Measurements from ENCODE around the gene TAOK3. TPM values are rescaled to one million over a fixed set of nuclear protein-coding genes. Genes with fewer than 3 reads are reported as not detected.
"Not testable (repeated sequence)": the region's sequence is repeated elsewhere in the genome, so short reads cannot be mapped to it uniquely, and the experiment has no call there.

The TAOK3 gene
- total RNA-seq, 2 experiments from 2014 or later = 46.0 to 47.1 TPM

DNA sequence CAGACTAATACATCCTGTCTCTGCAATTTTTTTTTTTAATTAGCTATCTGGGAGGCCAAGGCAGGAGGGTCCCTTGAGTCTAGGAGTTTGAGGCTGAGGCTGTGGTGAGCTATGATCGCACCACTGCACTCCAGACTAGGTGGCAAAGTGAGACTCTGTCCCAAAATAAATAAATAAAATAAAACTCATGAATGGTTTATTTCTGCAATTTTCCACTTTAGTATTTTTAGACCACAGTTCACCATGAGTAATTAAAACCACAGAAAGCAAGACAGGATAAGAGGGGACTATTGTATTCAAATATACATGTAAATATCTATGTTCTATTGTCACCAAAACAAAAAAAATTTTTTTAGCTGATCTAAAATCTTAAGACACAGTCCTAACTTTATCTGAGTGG, 17.8 kb downstream of the TAOK3 start:
- Mint-ChIP-seq H3K4me3 (no peak overlapping the region), H3K27ac (peak overlapping the region; percentile 3), H3K36me3 (ENCODE audit: low read depth) (peaks cover 24% of the 10 kb centered on the region), H3K27me3 (no peaks in the 10 kb centered on the region), H3K4me1 (ENCODE audit: low read depth) (peaks cover 49% of the 10 kb centered on the region), H3K9me3 (peaks cover 10% of the 10 kb centered on the region)
- intact Hi-C loops (cut with micrococcal nuclease) = loop anchor here (5.0 kb wide), 1 partner anchor 308 kb away; no protein-coding TSS in a partner anchor
- POLR2A ChIA-PET = interaction anchor here (0.5 kb wide), 1 partner anchor 55 kb away, joined by 3 read pairs; no protein-coding TSS in a partner anchor
- TF ChIP-seq, protein P1, sequence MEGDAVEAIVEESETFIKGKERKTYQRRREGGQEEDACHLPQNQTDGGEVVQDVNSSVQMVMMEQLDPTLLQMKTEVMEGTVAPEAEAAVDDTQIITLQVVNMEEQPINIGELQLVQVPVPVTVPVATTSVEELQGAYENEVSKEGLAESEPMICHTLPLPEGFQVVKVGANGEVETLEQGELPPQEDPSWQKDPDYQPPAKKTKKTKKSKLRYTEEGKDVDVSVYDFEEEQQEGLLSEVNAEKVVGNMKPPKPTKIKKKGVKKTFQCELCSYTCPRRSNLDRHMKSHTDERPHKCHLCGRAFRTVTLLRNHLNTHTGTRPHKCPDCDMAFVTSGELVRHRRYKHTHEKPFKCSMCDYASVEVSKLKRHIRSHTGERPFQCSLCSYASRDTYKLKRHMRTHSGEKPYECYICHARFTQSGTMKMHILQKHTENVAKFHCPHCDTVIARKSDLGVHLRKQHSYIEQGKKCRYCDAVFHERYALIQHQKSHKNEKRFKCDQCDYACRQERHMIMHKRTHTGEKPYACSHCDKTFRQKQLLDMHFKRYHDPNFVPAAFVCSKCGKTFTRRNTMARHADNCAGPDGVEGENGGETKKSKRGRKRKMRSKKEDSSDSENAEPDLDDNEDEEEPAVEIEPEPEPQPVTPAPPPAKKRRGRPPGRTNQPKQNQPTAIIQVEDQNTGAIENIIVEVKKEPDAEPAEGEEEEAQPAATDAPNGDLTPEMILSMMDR (IDR thresholded peaks at IDR 0.05) = no peak
- CTCF ChIA-PET = interaction anchor here (8.5 kb wide), 1 partner anchor 22 kb away, joined by 129 read pairs; the partner anchor contains the start of gene SUDS3
- ATAC-seq (no peak), DNase-seq (no peak)

DNA sequence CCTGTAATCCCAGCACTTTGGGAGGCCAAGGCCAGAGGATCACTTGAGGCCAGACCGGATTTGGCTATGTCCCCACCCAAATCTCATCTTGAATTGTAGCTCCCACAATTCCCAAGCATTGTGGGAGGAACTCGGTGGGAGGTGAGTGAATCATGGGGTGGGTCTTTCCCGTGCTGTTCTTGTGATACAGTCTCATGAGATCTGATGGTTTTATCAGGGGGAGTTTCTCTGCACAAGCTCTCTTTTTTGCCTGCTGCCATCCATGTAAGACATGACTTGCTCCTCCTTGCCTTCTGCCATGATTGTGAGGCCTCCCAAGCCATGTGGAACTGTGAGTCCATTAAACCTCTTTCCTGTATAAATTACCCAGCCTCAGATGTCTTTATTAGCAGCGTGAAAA, 18.2 kb downstream of the TAOK3 start:
- peaks cover 24% of the 10 kb centered on the region for H3K36me3 Mint-ChIP-seq (ENCODE audit: low read depth)
- POLR2A ChIA-PET; H3K27me3 Mint-ChIP-seq; ATAC-seq; intact Hi-C loops (cut with micrococcal nuclease); H3K4me3 Mint-ChIP-seq; H3K9me3 Mint-ChIP-seq; DNase-seq: not testable (repeated sequence)
- H3K4me1 Mint-ChIP-seq (ENCODE audit: low read depth) = peaks cover 45% of the 10 kb centered on the region
- H3K27ac Mint-ChIP-seq = peak overlapping the region; percentile 3
- CTCF ChIA-PET = interaction anchor here (8.5 kb wide), 1 partner anchor 23 kb away, joined by 129 read pairs; the partner anchor contains the start of gene SUDS3

DNA sequence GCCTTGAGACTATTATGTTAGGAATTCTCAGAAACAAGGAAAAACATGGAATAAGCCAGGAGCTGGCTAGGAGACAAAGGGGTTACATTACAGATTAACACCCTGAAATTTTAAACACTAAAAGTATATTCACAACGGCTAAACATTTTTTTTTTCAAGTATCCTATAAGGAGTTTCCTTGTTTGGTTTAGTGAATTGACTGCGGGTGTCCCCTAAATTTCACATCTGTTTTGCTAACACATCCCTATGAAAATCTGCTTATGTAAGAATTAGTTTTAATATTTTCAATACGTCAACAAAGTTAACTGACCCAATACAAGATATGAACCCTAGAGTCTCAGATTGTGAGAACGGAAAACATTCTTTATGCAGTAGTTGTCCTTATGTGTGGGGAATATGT, 19.0 kb downstream of the TAOK3 start:
- Mint-ChIP-seq H3K9me3 (peaks cover 9% of the 10 kb centered on the region), H3K27me3 (no peaks in the 10 kb centered on the region), H3K36me3 (ENCODE audit: low read depth) (peaks cover 21% of the 10 kb centered on the region), H3K27ac (no peak overlapping the region), H3K4me1 (ENCODE audit: low read depth) (peaks cover 48% of the 10 kb centered on the region), H3K4me3 (no peak overlapping the region)
- POLR2A ChIA-PET = interaction anchor here (0.9 kb wide), 1 partner anchor 16 kb away, joined by 3 read pairs; no protein-coding TSS in a partner anchor
- CTCF ChIA-PET = interaction anchor here (1.4 to 8.5 kb wide), 2 partner anchors 12 to 23 kb away, joined by 3 to 129 read pairs; partner anchors contain the start of gene SUDS3
- DNase-seq = no peak
- intact Hi-C loops (cut with micrococcal nuclease) = no loop called here
- no peak for ATAC-seq
- TF ChIP-seq, protein P1 (IDR thresholded peaks at IDR 0.05) = no peak

DNA sequence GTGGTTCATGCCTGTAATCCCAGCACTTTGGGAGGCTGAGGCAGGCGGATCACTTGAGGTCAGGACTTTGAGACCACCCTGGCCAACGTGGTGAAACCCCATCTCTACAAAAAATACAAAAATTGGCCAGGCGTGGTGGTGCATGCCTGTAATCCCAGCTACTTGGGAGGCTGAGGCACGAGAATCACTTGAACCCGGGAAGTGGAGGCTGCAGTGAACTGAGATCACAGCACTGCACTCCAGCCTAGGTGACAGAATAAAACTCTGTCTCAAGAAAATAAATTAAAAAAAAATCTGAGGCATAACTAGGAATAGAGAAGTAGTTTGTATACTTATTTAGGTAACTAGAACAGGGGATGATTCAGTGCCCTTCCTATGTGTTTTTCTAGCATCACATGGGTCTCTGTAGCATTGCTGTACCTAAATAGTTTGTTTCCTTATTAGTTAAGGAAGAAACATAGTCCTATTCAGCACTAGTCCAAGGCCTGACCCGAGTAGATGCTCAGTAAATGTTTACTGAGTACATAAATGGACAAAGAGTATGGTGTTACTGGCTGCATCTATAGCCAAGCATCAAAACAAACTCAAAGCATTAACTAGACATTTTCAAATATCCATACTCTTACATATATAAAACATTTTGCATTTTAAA, 21.7 kb downstream of the TAOK3 start:
- Mint-ChIP-seq H3K27ac (no peak overlapping the region), H3K4me1 (ENCODE audit: low read depth) (peaks cover 53% of the 10 kb centered on the region), H3K27me3 (no peaks in the 10 kb centered on the region), H3K4me3 (no peak overlapping the region), H3K9me3 (peaks cover 9% of the 10 kb centered on the region), H3K36me3 (ENCODE audit: low read depth) (peaks cover 21% of the 10 kb centered on the region)
- intact Hi-C loops (cut with micrococcal nuclease) = no loop called here
- TF ChIP-seq, protein P1 (IDR thresholded peaks at IDR 0.05) = no peak
- DNase-seq = no peak
- ChIA-PET POLR2A (no interaction called here), CTCF (interaction anchor here (1.0 kb wide), 1 partner anchor 8 kb away, joined by 3 read pairs; no protein-coding TSS in a partner anchor)
- ATAC-seq = no peak

DNA sequence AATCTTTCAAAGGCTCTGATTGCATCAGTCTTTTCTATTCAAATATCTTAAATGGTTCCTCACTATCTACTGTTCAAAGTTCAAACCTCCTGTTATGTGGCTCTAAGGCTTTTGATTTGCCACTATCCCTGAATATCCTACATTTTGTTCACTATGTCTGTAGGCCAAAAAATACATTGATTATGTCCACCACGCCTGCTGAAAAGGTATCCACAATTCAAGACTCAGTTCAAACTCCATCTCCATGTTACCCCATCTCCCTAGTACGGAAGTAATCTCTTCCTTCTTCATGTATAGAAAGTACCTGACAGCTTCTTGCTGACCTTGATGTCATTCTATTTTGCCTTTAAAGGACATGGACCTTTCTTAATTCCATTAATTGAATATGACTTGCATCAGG, 24.8 kb downstream of the TAOK3 start:
- Mint-ChIP-seq H3K4me3 (no peak overlapping the region), H3K4me1 (ENCODE audit: low read depth) (peaks cover 39% of the 10 kb centered on the region), H3K27me3 (no peaks in the 10 kb centered on the region), H3K36me3 (ENCODE audit: low read depth) (peaks cover 1% of the 10 kb centered on the region), H3K9me3 (no peaks in the 10 kb centered on the region), H3K27ac (peak overlapping the region; percentile 33)
- TF ChIP-seq, protein P1 (IDR thresholded peaks at IDR 0.05) = no peak
- POLR2A ChIA-PET = interaction anchor here (0.6 to 1.8 kb wide), 2 partner anchors 9 to 1222 kb away, joined by 3 to 6 read pairs; no protein-coding TSS in a partner anchor
- CTCF ChIA-PET = interaction anchor here (1.9 to 3.1 kb wide), 2 partner anchors 10 to 28 kb away, joined by 7 to 15 read pairs; partner anchors contain the start of gene SUDS3
- ATAC-seq = no peak
- intact Hi-C loops (cut with micrococcal nuclease) = no loop called here
- no peak for DNase-seq
